CD4-positive, alpha-beta T cell treated with Interleukin-6 at 100 ng/mL for 8 hours (primary cell): ENCODE measurements around the gene SBF1.

Source experiments
- DNase-seq: peaks from one replicate; pipeline ENCODE4 v3.0.0-alpha.2; 2020; ENCODE audit warnings: mixed read lengths, low spot score

The SBF1 gene

GRCh38 chr22:50396751-50397370 lies 78.0 kb downstream of the SBF1 start:
- DNase-seq, result no peak
